Measurements from ENCODE around the gene EPHB4.

GRCh38 chr7:100763556-100764140 lies 63.7 kb downstream of the EPHB4 start:
- no peak for TF ChIP-seq CTCF (IDR thresholded peaks at IDR 0.05; ENCODE audit: extremely low read depth in 1 of 2, insufficient read depth in 1 of 2, low read depth in 1 of 2, low read length in 2 of 2)
- no peak for TF ChIP-seq POLR2A (IDR thresholded peaks at IDR 0.05; ENCODE audit: low read depth, low read length)
- TF ChIP-seq, protein P1, sequence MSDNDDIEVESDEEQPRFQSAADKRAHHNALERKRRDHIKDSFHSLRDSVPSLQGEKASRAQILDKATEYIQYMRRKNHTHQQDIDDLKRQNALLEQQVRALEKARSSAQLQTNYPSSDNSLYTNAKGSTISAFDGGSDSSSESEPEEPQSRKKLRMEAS (IDR thresholded peaks at IDR 0.05; ENCODE audit: insufficient read depth, insufficient read length): no peak
- no peak for TF ChIP-seq EZH2 (IDR thresholded peaks at IDR 0.05; ENCODE audit: borderline replicate concordance, low read depth, low read length, severe bottlenecking)
- no peak for TF ChIP-seq JUN (IDR thresholded peaks at IDR 0.05; ENCODE audit: borderline replicate concordance, insufficient read depth, insufficient read length, low read depth)
- TF ChIP-seq POLR2AphosphoS5 (IDR thresholded peaks at IDR 0.05; ENCODE audit: insufficient read depth, low read depth, low read length): no peak
- TF ChIP-seq MYC (IDR thresholded peaks at IDR 0.05; ENCODE audit: low read depth, low read length): no peak

All from endothelial cell of umbilical vein (primary cell).